Right lobe of liver (tissue), 4 donors: ENCODE measurements around the gene ZSWIM1.

Source experiments
- CTCF ChIP-seq, 4 donors: fragments of 200-600 bp in 3 of 4; fragments of 450-650 bp in 1 of 4; IDR thresholded peaks; one replicate each; pipeline versions ENCODE4 v1.5.1 to v1.8.0; 2016 to 2022; ENCODE audit warnings: antibody characterized with exemption in 4 of 4, mild to moderate bottlenecking in 2 of 4
- POLR2A ChIP-seq: fragments of 450-650 bp; IDR thresholded peaks from one replicate; pipeline ENCODE4 v1.6.1; 2017; ENCODE audit warnings: antibody characterized with exemption, mild to moderate bottlenecking
- donor health status: DM: no; HTN: no; CAD: no.
- donor health status: DM: no; HTN: no; CAD: no.
- donor health status: DM: no; HTN: yes; CAD: no.

- TF ChIP-seq POLR2A (no peak), CTCF (IDR thresholded peaks at IDR 0.05) (no peak)
These were observed 15.7 kb downstream of the ZSWIM1 start for GRCh38 chr20:45896641-45897161.
